Islet of Langerhans (tissue), 1 donor: ENCODE data around the gene BAIAP2L1.

Source experiments
- FAIRE-seq: peaks from one replicate; lab custom pipeline; 2011; peaks lifted over from hg19 to GRCh38; lab: Jason Lieb, UNC

BAIAP2L1 gene

GRCh38 chr7:98357751-98358161, 43.1 kb downstream of the BAIAP2L1 start:
- no peak for FAIRE-seq

- no peak for FAIRE-seq
These were observed 45.7 kb downstream of the BAIAP2L1 start for GRCh38 chr7:98355250-98355538.

GRCh38 chr7:98354511-98355249, 46.2 kb downstream of the BAIAP2L1 start:
- FAIRE-seq, result no peak

GRCh38 chr7:98354052-98354451, 46.8 kb downstream of the BAIAP2L1 start:
- no peak for FAIRE-seq

- no peak for FAIRE-seq
These were observed 48.3 kb downstream of the BAIAP2L1 start for GRCh38 chr7:98352621-98353020.

GRCh38 chr7:98351136-98351535, 49.8 kb downstream of the BAIAP2L1 start:
- FAIRE-seq, result no peak

- FAIRE-seq, result no peak
These were observed 52.0 kb downstream of the BAIAP2L1 start for GRCh38 chr7:98348726-98349474.

- FAIRE-seq, result no peak
These were observed 54.3 kb downstream of the BAIAP2L1 start for GRCh38 chr7:98346515-98347069.

- FAIRE-seq, result no peak
These were observed 59.8 kb downstream of the BAIAP2L1 start for GRCh38 chr7:98341106-98341505.

GRCh38 chr7:98339043-98339442, 61.8 kb downstream of the BAIAP2L1 start:
- FAIRE-seq, result no peak

- FAIRE-seq, result no peak
These were observed 62.4 kb downstream of the BAIAP2L1 start for GRCh38 chr7:98338441-98338840.

- no peak for FAIRE-seq
These were observed 65.4 kb downstream of the BAIAP2L1 start for GRCh38 chr7:98335411-98335977.

GRCh38 chr7:98334081-98334480, 66.8 kb downstream of the BAIAP2L1 start:
- no peak for FAIRE-seq

- no peak for FAIRE-seq
These were observed 69.9 kb downstream of the BAIAP2L1 start for GRCh38 chr7:98330926-98331529.

- FAIRE-seq, result no peak
These were observed 71.0 kb downstream of the BAIAP2L1 start for GRCh38 chr7:98329791-98330373.

- FAIRE-seq, result no peak
These were observed 71.6 kb downstream of the BAIAP2L1 start for GRCh38 chr7:98329100-98329790.

GRCh38 chr7:98324782-98325181, 76.1 kb downstream of the BAIAP2L1 start:
- FAIRE-seq, result no peak

- FAIRE-seq, result no peak
These were observed 77.1 kb downstream of the BAIAP2L1 start for GRCh38 chr7:98323597-98324322.

GRCh38 chr7:98322331-98323270, 78.3 kb downstream of the BAIAP2L1 start:
- FAIRE-seq, result no peak

- FAIRE-seq, result no peak
These were observed 79.6 kb downstream of the BAIAP2L1 start for GRCh38 chr7:98321301-98321700.
